Measurements from ENCODE around the gene PLCB3. TPM values are rescaled to one million over a fixed set of nuclear protein-coding genes. Genes with fewer than 3 reads are reported as not detected.

PLCB3 gene
- total and polyA plus RNA-seq, 2 of the 13 experiments (the other 11 are each of a cell fraction or from before 2014, with no cell fraction given), result 7.5 to 13.8 TPM

DNA sequence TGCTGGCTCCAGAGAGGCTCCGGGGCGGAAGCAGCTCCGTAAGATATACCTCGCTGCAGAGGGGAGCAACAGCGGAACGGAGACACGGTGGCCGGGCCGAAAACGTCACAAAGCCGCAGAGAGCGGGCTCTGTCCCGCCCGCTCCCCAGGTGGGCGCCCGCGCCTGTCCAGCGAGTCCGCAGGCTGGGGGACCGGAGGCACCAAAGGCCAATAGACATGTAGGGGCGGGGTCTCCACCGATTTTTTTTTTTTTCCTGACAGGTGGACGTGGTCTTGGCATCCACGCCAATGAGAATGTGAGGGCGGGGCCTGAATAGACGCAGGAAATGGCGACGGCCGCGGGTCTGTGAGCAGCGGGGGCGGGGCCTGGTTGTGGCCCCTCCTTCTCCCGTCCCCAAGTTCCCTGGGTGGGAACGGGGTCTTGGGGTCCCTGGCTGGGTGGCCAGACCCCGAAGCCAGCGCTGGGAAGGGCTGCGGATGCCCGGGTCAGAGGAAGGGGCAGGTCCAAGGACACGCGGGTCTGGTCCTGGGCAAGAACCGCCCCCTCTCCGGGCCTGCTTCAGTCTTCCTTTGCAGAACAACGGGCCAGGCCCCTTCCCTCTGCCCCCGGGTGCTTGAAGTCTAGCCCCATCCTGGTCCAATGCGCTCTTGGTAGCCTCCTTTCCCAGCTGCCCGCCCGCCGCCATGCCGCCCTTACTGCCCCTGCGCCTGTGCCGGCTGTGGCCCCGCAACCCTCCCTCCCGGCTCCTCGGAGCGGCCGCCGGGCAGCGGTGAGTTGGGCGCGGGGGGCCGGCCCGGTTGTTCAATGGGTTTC, 21.0 kb upstream of the PLCB3 start, which contains the start of gene DNAJC4 (continued):
- TF ChIP-seq ZFYVE20 (CRISPR knock-in tag; IDR thresholded peaks at IDR 0.05; ENCODE audit: borderline replicate concordance, low read depth) (no peak), ZNF383 (CRISPR knock-in tag; IDR thresholded peaks at IDR 0.05; ENCODE audit: borderline replicate concordance) (no peak), KAT2B (IDR thresholded peaks at IDR 0.05; ENCODE audit: borderline replicate concordance, low read depth, low read length) (no peak), SRF (IDR thresholded peaks at IDR 0.05; ENCODE audit: low read depth, low read length) (no peak), ZNF317 (CRISPR knock-in tag; IDR thresholded peaks at IDR 0.05) (no peak), ZNF296 (CRISPR knock-in tag; conservative IDR thresholded peaks at IDR 0.05) (0 out of 2 replicates have a peak, but pooled peaks have one; percentile 23), ZNF234 (CRISPR knock-in tag; conservative IDR thresholded peaks at IDR 0.05) (no peak), IKZF4 (CRISPR knock-in tag; IDR thresholded peaks at IDR 0.05; ENCODE audit: borderline replicate concordance, low read depth, not compliant biosample characterization) (no peak), ZFY (CRISPR knock-in tag; IDR thresholded peaks at IDR 0.05) (peak; percentile 61; the same call in 1 of the 2 replicates), ZNF274 (CRISPR knock-in tag; IDR thresholded peaks at IDR 0.05) (no peak), GATA4 (IDR thresholded peaks at IDR 0.05; ENCODE audit: borderline replicate concordance, low read depth) (0 out of 2 replicates have a peak, but pooled peaks have one; percentile 52), CC2D1A (CRISPR knock-in tag; IDR thresholded peaks at IDR 0.05) (no peak), DR1 (CRISPR knock-in tag; IDR thresholded peaks at IDR 0.05) (0 out of 2 replicates have a peak, but pooled peaks have one; percentile 25), HOXA9 (CRISPR knock-in tag; IDR thresholded peaks at IDR 0.05; ENCODE audit: borderline replicate concordance) (no peak), SRSF9 (IDR thresholded peaks at IDR 0.05; ENCODE audit: borderline replicate concordance, insufficient read depth, low read depth, low read length, poor library complexity, severe bottlenecking) (no peak), SYNCRIP (IDR thresholded peaks at IDR 0.05; ENCODE audit: insufficient read depth, low read depth, low read length) (no peak), MXD4 (CRISPR knock-in tag; IDR thresholded peaks at IDR 0.05) (0 out of 2 replicates have a peak, but pooled peaks have one; percentile 27), NCOA1 (CRISPR knock-in tag; IDR thresholded peaks at IDR 0.05) (peak; percentile 74; the same call in 1 of the 2 replicates), SETDB1 (CRISPR knock-in tag; IDR thresholded peaks at IDR 0.05; ENCODE audit: borderline replicate concordance) (no peak), REL (CRISPR knock-in tag; conservative IDR thresholded peaks at IDR 0.05) (no peak), SP4 (CRISPR knock-in tag; IDR thresholded peaks at IDR 0.05) (peak; percentile 88)
- TF ChIP-seq, protein P1, sequence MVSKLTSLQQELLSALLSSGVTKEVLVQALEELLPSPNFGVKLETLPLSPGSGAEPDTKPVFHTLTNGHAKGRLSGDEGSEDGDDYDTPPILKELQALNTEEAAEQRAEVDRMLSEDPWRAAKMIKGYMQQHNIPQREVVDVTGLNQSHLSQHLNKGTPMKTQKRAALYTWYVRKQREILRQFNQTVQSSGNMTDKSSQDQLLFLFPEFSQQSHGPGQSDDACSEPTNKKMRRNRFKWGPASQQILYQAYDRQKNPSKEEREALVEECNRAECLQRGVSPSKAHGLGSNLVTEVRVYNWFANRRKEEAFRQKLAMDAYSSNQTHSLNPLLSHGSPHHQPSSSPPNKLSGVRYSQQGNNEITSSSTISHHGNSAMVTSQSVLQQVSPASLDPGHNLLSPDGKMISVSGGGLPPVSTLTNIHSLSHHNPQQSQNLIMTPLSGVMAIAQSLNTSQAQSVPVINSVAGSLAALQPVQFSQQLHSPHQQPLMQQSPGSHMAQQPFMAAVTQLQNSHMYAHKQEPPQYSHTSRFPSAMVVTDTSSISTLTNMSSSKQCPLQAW (CRISPR knock-in tag; IDR thresholded peaks at IDR 0.05), result peak; percentile 77; the same call in 1 of the 2 replicates
- TF ChIP-seq, protein P2, sequence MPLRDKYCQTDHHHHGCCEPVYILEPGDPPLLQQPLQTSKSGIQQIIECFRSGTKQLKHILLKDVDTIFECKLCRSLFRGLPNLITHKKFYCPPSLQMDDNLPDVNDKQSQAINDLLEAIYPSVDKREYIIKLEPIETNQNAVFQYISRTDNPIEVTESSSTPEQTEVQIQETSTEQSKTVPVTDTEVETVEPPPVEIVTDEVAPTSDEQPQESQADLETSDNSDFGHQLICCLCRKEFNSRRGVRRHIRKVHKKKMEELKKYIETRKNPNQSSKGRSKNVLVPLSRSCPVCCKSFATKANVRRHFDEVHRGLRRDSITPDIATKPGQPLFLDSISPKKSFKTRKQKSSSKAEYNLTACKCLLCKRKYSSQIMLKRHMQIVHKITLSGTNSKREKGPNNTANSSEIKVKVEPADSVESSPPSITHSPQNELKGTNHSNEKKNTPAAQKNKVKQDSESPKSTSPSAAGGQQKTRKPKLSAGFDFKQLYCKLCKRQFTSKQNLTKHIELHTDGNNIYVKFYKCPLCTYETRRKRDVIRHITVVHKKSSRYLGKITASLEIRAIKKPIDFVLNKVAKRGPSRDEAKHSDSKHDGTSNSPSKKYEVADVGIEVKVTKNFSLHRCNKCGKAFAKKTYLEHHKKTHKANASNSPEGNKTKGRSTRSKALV (CRISPR knock-in tag; IDR thresholded peaks at IDR 0.05), result peak; percentile 39; the same call in 1 of the 2 replicates
- TF ChIP-seq, protein P3, sequence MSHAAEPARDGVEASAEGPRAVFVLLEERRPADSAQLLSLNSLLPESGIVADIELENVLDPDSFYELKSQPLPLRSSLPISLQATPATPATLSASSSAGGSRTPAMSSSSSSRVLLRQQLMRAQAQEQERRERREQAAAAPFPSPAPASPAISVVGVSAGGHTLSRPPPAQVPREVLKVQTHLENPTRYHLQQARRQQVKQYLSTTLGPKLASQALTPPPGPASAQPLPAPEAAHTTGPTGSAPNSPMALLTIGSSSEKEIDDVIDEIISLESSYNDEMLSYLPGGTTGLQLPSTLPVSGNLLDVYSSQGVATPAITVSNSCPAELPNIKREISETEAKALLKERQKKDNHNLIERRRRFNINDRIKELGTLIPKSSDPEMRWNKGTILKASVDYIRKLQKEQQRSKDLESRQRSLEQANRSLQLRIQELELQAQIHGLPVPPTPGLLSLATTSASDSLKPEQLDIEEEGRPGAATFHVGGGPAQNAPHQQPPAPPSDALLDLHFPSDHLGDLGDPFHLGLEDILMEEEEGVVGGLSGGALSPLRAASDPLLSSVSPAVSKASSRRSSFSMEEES (CRISPR knock-in tag; IDR thresholded peaks at IDR 0.05), result 0 out of 2 replicates have a peak, but pooled peaks have one; percentile 23
